Suprapubic skin (tissue), 4 donors: ENCODE measurements around the gene GPANK1.

ENCODE experiments used
- CTCF ChIP-seq, 2 donors: fragments of 200-600 bp in 1 of 2; fragments of 450-650 bp in 1 of 2; sonication (generic) in 1 of 2; IDR thresholded peaks; one replicate each; pipeline ENCODE4 v1.5.1; 2016 to 2019; ENCODE audit warnings: antibody characterized with exemption in 2 of 2, mild to moderate bottlenecking in 1 of 2, moderate library complexity in 1 of 2
- POLR2A ChIP-seq, 2 donors: fragments of 450-650 bp; IDR thresholded peaks; one replicate each; pipeline ENCODE4 v1.6.1; 2017; ENCODE audit warnings: antibody characterized with exemption in 2 of 2, mild to moderate bottlenecking in 2 of 2, moderate library complexity in 2 of 2
- POLR2AphosphoS5 ChIP-seq, 3 donors: sonication (generic); formaldehyde crosslinking; IDR thresholded peaks; one replicate each; pipeline ENCODE4 v1.6.1; 2017; ENCODE audit warnings: antibody characterized with exemption in 3 of 3

- TF ChIP-seq POLR2A (IDR thresholded peaks at IDR 0.05) (no peak), CTCF (IDR thresholded peaks at IDR 0.05) (no peak), POLR2AphosphoS5 (IDR thresholded peaks at IDR 0.05) (no peak)
Measured at GRCh38 chr6:31629014-31629413, 35.8 kb downstream of the GPANK1 start.
